Spleen (tissue), 11 donors: ENCODE data around the gene CCNA2. TPM values are rescaled to one million over a fixed set of nuclear protein-coding genes. Genes with fewer than 3 reads are reported as not detected.

Experiments
- DNase-seq: peaks from one replicate; pipeline ENCODE4 v3.0.0-alpha.2; 2020
- H3K27ac ChIP-seq, 8 donors: fragments of 200-600 bp; sonication (generic) in 7 of 8; 1 replicate in 4 of 8; 2 replicates in 4 of 8; pipeline versions ENCODE4 v1.5.0 to v1.8.0; 2016 to 2021; ENCODE audit warnings: inconsistent platforms in 4 of 8, mild to moderate bottlenecking in 4 of 8, moderate library complexity in 1 of 8
- H3K27me3 ChIP-seq, 7 donors: fragments of 200-600 bp; sonication (generic) in 6 of 7; replicated peaks in 1 of 7; 1 replicate in 4 of 7; 2 replicates in 3 of 7; pipeline versions ENCODE4 v1.5.0 to v1.8.0; 2016 to 2021; ENCODE audit warnings: inconsistent platforms in 3 of 7, mild to moderate bottlenecking in 1 of 7
- H3K36me3 ChIP-seq, 6 donors: fragments of 200-600 bp; sonication (generic) in 5 of 6; 1 replicate in 4 of 6; 2 replicates in 2 of 6; pipeline versions ENCODE4 v1.5.0 to v1.8.0; 2016 to 2021; ENCODE audit warnings: inconsistent platforms in 2 of 6
- H3K4me1 ChIP-seq, 6 donors: fragments of 200-600 bp; sonication (generic) in 5 of 6; 1 replicate in 3 of 6; 2 replicates in 3 of 6; pipeline versions ENCODE4 v1.5.0 to v1.8.0; 2016 to 2021; ENCODE audit warnings: inconsistent platforms in 3 of 6
- H3K4me3 ChIP-seq, 8 donors: fragments of 200-600 bp; sonication (generic) in 7 of 8; 1 replicate in 4 of 8; 2 replicates in 4 of 8; pipeline versions ENCODE4 v1.5.0 to v1.8.0; 2016 to 2021; ENCODE audit warnings: inconsistent platforms in 4 of 8, mild to moderate bottlenecking in 4 of 8, moderate library complexity in 2 of 8
- H3K9me3 ChIP-seq, 8 donors: fragments of 200-600 bp; sonication (generic) in 7 of 8; 1 replicate in 4 of 8; 2 replicates in 4 of 8; pipeline versions ENCODE4 v1.5.0 to v1.8.0; 2016 to 2021; ENCODE audit warnings: inconsistent platforms in 4 of 8
- POLR2A ChIP-seq, 3 donors: fragments of 450-650 bp; IDR thresholded peaks; one replicate each; pipeline ENCODE4 v1.5.1; 2017; ENCODE audit warnings: antibody characterized with exemption in 3 of 3, mild to moderate bottlenecking in 1 of 3
- POLR2AphosphoS5 ChIP-seq, 3 donors: sonication (generic); formaldehyde crosslinking; IDR thresholded peaks; one replicate each; pipeline ENCODE4 v1.5.1; 2017; ENCODE audit warnings: antibody characterized with exemption in 3 of 3
- WGBS, 5 donors: extraction: QIAGEN DNeasy Blood & Tissue Kit in 3 of 5; methylation state at CpG; one replicate each; pipeline versions ENCODE4 v1.1.5 to v1.1.7; 2013 to 2018; 5-methylcytosine and 5-hydroxymethylcytosine counted together
- intact Hi-C: fragments of 100-400 bp; cut with DNase I; formaldehyde crosslinking; loops from one replicate; pipeline ENCODE4 v1.15.0; 2023; ENCODE audit warnings: low total_unique reads
- polyA plus RNA-seq, 3 donors: library from polyadenylated mRNA; stranded (reverse); fragments of 200-250 nt; gene quantifications; one replicate each; pipeline ENCODE4 v1.2.1, GENCODE V29; 2013
- total RNA-seq, 7 donors: library from RNA; depleted of rRNA in 3 of 7; stranded (reverse); fragments of >200 nt in 3 of 7; fragmentation: NEBNext Ultra II Directional in 4 of 7; extraction: Animal tissue kit (Norgen Biotek cat#: 25700) in 4 of 7; gene quantifications; one replicate each; pipeline versions ENCODE4 v1.1.0 to v1.2.1, GENCODE V29; 2016 to 2021
- TF ChIP-seq, protein P1 (sequence below), 11 experiments: fragments of 200-600 bp in 7 of 11; fragments of 450-650 bp in 4 of 11; sonication (generic) in 4 of 11; IDR thresholded peaks in 8 of 11; conservative IDR thresholded peaks in 3 of 11; 1 replicate in 7 of 11; 2 replicates in 4 of 11; pipeline versions ENCODE4 v1.4.0 to v1.8.0; 2016 to 2021; ENCODE audit warnings: antibody characterized with exemption in 11 of 11, inconsistent platforms in 4 of 11, mild to moderate bottlenecking in 1 of 11
- donor health status: healthy with polysubstance abuse.
- donor health status: DM: no; HTN: no; CAD: no; lungs with moderate emphysema.
- donor health status: DM: no; HTN: no; CAD: no.
- donor health status: Bipolar disorder and iron deficiency.
- donor health status: healthy.
- donor health status: DM: no; HTN: no; CAD: no.
- donor health status: DM: yes; HTN: yes; CAD: no.

The CCNA2 gene
- total and polyA plus RNA-seq, 10 donors = 2.1 to 10.9 (median 5.9) TPM

DNA sequence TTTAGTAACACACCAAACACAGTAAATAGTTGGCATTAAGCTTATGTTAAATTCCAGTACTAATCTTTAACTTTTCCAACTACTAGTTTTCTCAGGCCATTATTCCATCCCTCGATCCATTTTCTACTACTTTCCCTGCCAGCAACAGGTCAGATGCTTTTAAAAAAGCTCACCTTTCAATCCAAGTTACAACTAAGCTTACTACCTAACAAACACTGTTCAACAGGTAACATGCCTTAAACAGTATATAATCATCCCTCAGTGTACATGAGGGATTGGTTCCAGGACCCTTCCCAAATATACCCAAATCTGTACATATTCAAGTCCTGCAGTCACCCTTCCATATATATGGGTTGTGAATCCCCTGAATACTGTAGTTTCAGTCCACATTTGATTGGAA lies 5.5 kb downstream of the CCNA2 start:
- intact Hi-C loops = no loop called here
- no peaks in the 10 kb centered on the region for H3K9me3 ChIP-seq
- peaks cover 6 to 19% (median 10%) of the 10 kb centered on the region in 6 donors for H3K4me1 ChIP-seq
- no peaks in the 10 kb centered on the region for H3K27me3 ChIP-seq
- no peak overlapping the region for H3K27ac ChIP-seq
- peaks cover 0 to 73% (median 48%) of the 10 kb centered on the region in 6 donors for H3K36me3 ChIP-seq
- TF ChIP-seq POLR2AphosphoS5 (IDR thresholded peaks at IDR 0.05) = no peak
- TF ChIP-seq POLR2A (IDR thresholded peaks at IDR 0.05) = no peak
- TF ChIP-seq, protein P1, sequence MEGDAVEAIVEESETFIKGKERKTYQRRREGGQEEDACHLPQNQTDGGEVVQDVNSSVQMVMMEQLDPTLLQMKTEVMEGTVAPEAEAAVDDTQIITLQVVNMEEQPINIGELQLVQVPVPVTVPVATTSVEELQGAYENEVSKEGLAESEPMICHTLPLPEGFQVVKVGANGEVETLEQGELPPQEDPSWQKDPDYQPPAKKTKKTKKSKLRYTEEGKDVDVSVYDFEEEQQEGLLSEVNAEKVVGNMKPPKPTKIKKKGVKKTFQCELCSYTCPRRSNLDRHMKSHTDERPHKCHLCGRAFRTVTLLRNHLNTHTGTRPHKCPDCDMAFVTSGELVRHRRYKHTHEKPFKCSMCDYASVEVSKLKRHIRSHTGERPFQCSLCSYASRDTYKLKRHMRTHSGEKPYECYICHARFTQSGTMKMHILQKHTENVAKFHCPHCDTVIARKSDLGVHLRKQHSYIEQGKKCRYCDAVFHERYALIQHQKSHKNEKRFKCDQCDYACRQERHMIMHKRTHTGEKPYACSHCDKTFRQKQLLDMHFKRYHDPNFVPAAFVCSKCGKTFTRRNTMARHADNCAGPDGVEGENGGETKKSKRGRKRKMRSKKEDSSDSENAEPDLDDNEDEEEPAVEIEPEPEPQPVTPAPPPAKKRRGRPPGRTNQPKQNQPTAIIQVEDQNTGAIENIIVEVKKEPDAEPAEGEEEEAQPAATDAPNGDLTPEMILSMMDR (IDR thresholded peaks at IDR 0.05 in 8 of 11, conservative IDR thresholded peaks at IDR 0.05 in 3 of 11) = no peak
- H3K4me3 ChIP-seq = no peak overlapping the region
- WGBS, 5 donors = 48 to 100% (median 58%) methylated on average over 1 of the region's 1 CpG
- no peak for DNase-seq

DNA sequence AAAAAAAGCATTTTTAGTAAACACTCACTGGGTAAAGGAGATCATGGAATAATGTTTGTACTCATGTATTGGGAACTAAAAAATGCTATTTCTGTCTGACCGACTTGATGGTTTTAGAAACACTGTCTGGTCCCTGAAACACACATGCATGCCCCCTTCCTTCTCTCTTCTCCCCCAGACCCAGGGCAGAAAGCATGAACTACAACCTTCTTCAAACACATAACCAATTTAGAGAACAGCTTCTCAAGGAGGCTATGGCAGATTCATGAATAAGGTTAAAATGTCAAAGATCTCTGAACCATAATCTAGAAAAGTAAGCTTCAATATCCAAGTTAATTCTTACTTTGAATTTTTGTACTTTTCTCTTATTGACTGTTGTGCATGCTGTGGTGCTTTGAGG lies 6.0 kb downstream of the CCNA2 start:
- Histone ChIP-seq H3K4me3 (no peak overlapping the region), H3K27ac (no peak overlapping the region), H3K4me1 (peaks cover under 1 to 14% (median 5%) of the 10 kb centered on the region in 6 donors), H3K9me3 (no peaks in the 10 kb centered on the region), H3K27me3 (no peaks in the 10 kb centered on the region), H3K36me3 (peaks cover 3 to 79% (median 53%) of the 10 kb centered on the region in 6 donors)
- 81 to 91% (median 88%) methylated on average over 1 of the region's 1 CpG for WGBS, 5 donors
- DNase-seq = no peak
- intact Hi-C loops = no loop called here
- TF ChIP-seq POLR2AphosphoS5 (IDR thresholded peaks at IDR 0.05) (no peak), POLR2A (IDR thresholded peaks at IDR 0.05) (no peak)
- TF ChIP-seq, protein P1 (IDR thresholded peaks at IDR 0.05 in 8 of 11, conservative IDR thresholded peaks at IDR 0.05 in 3 of 11) = no peak

DNA sequence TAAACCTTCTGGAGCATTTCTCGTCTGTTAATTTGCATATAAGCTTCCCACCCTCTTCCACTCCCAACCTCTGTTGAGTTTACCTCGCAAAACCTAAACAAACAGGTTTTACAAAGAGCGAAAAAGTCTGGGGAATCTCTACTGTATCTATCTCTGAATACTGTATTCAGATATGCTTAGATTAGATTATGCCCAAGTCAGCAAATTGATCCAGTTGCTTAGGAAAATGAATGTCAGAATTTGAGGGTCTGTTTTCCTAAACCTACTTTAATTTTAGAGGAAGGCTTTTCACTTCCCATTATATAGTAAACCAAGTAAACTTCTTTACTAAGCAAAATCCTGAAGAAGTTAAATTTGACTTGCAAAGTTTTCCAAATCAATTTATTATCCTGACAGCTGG lies 6.7 kb downstream of the CCNA2 start:
- WGBS, 5 donors = 84 to 95% (median 91%) methylated on average over 3 of the region's 3 CpGs
- no peaks in the 10 kb centered on the region for H3K9me3 ChIP-seq
- no peak overlapping the region for H3K4me3 ChIP-seq
- H3K36me3 ChIP-seq = peaks cover 3 to 85% (median 60%) of the 10 kb centered on the region in 6 donors
- no peaks in the 10 kb centered on the region for H3K27me3 ChIP-seq
- intact Hi-C loops = no loop called here
- no peak for DNase-seq
- no peak overlapping the region for H3K27ac ChIP-seq
- TF ChIP-seq, protein P1 (IDR thresholded peaks at IDR 0.05 in 8 of 11, conservative IDR thresholded peaks at IDR 0.05 in 3 of 11) = no peak
- TF ChIP-seq POLR2A (IDR thresholded peaks at IDR 0.05) (no peak), POLR2AphosphoS5 (IDR thresholded peaks at IDR 0.05) (no peak)
- H3K4me1 ChIP-seq = peaks cover 0 to 7% (median 0%) of the 10 kb centered on the region in 6 donors

DNA sequence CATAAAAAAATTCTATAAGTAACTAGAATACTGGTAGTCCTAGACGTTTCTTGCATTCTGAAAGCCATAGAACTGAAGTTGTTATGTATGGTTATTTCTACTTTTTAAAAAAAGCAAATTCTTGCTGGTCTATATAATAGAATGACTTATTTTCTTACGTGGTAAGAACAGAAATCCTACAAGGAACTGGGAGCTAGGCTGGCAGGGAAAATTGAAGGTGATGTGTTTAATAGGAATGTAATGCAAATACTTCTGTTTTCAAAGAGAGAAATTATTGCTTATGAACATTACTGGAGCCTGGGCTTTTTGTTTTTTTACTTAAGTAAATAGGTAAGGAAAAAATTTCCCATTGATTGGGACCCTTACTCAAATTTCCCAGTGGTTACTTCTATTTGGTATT lies 8.9 kb downstream of the CCNA2 start:
- Histone ChIP-seq H3K27ac (no peak overlapping the region), H3K9me3 (no peaks in the 10 kb centered on the region), H3K4me1 (no peaks in the 10 kb centered on the region), H3K27me3 (no peaks in the 10 kb centered on the region), H3K4me3 (no peak overlapping the region), H3K36me3 (peaks cover 4 to 100% (median 82%) of the 10 kb centered on the region in 6 donors)
- intact Hi-C loops = no loop called here
- TF ChIP-seq, protein P1 (IDR thresholded peaks at IDR 0.05 in 8 of 11, conservative IDR thresholded peaks at IDR 0.05 in 3 of 11) = no peak
- TF ChIP-seq POLR2A (IDR thresholded peaks at IDR 0.05) (no peak), POLR2AphosphoS5 (IDR thresholded peaks at IDR 0.05) (no peak)
- DNase-seq = no peak
- WGBS, 5 donors = 89 to 94% (median 92%) methylated on average over 2 of the region's 2 CpGs
